HepG2 (cell line): ENCODE results near the gene SNCAIP. TPM values are rescaled to one million over a fixed set of nuclear protein-coding genes. Genes with fewer than 3 reads are reported as not detected.

Experiments used
- ATAC-seq: fragments of 200-7000 bp; cut with Tn5 transposase; 3 replicates; pipeline ENCODE4 v1.9.1; 2020; ENCODE audit warnings: mild to moderate bottlenecking, moderate library complexity
- BruUV-seq: library from RNA; stranded (reverse); fragments of 400-500 nt; replicated peaks from 2 replicates; lab custom pipeline; 2021; lab: Mats Ljungman, UMichigan
- CTCF ChIA-PET: fragments of 300-600 bp; formaldehyde crosslinking; extraction: SDS; loops from one replicate; lab custom pipeline; 2021; ENCODE audit warnings: low total read pairs, inconsistent platforms, low intra/inter-chr PET ratio; lab: Yijun Ruan, JAX
- POLR2A ChIA-PET: fragments of 350-600 bp; sonication (Branson Sonifier 250); formaldehyde crosslinking; loops from one replicate; lab custom pipeline; 2020; ENCODE audit warnings: antibody characterized with exemption, inconsistent platforms; lab: Yijun Ruan, JAX
- DNase-seq: peaks from one replicate; pipeline ENCODE4 v3.0.0-alpha.2; 2015; ENCODE audit warnings: low spot score
- FAIRE-seq: peaks from 3 replicates; lab custom pipeline; 2011; peaks lifted over from hg19 to GRCh38; lab: Jason Lieb, UNC
- H2AFZ ChIP-seq: one replicate; pipeline ENCODE4 v1.6.1; 2011; ENCODE audit warnings: low read length, inconsistent platforms
- H3K27ac ChIP-seq: fragments of 300-600 bp; 3 replicates; pipeline ENCODE4 v1.8.0; 2011; ENCODE audit warnings: mixed run types, mild to moderate bottlenecking, mixed read lengths, low read length, inconsistent platforms; ENCODE audit not compliant: insufficient read depth; ENCODE audit errors: extremely low read length
- H3K27me3 ChIP-seq, 2 experiments: fragments of 200-600 bp in 1 of 2; 2 replicates in 1 of 2; 3 replicates in 1 of 2; pipeline versions ENCODE4 v1.6.0 to v1.8.0; 2011; ENCODE audit warnings: low read length in 2 of 2, mild to moderate bottlenecking in 2 of 2, moderate library complexity in 2 of 2, inconsistent platforms in 1 of 2; ENCODE audit not compliant: insufficient read depth in 2 of 2, control insufficient read depth in 1 of 2
- H3K36me3 ChIP-seq, 2 experiments: fragments of 200-600 bp in 1 of 2; replicated peaks in 1 of 2; 2 replicates in 1 of 2; 3 replicates in 1 of 2; pipeline versions ENCODE4 v1.5.1 to v1.8.0; 2011; ENCODE audit warnings: low read length in 2 of 2, inconsistent platforms in 1 of 2; ENCODE audit not compliant: insufficient read depth in 2 of 2, control insufficient read depth in 1 of 2
- H3K4me1 ChIP-seq: 2 replicates; pipeline ENCODE4 v1.5.1; 2012; ENCODE audit warnings: low read length, inconsistent platforms; ENCODE audit not compliant: insufficient read depth
- H3K4me2 ChIP-seq: 2 replicates; pipeline ENCODE4 v1.6.0; 2011; ENCODE audit warnings: low read depth, low read length, inconsistent platforms
- H3K4me3 ChIP-seq, 3 experiments: fragments of 200-600 bp in 1 of 3; sonication (generic), shearing (Covaris generic) in 1 of 3; replicated peaks in 1 of 3; 2 replicates each; pipeline ENCODE4 v1.5.1; 2011 to 2016; ENCODE audit warnings: low read length in 3 of 3, inconsistent platforms in 2 of 3, low read depth in 2 of 3, mild to moderate bottlenecking in 2 of 3, control low read depth in 1 of 3, mixed read lengths in 1 of 3; ENCODE audit not compliant: insufficient read depth in 1 of 3
- H3K79me2 ChIP-seq: one replicate; pipeline ENCODE4 v1.6.1; 2011; ENCODE audit warnings: low read length, inconsistent platforms; ENCODE audit not compliant: insufficient read depth
- H3K9ac ChIP-seq: 2 replicates; pipeline ENCODE4 v1.6.0; 2011; ENCODE audit warnings: mild to moderate bottlenecking, low read depth, low read length, inconsistent platforms; ENCODE audit not compliant: insufficient read depth
- H3K9me3 ChIP-seq: 2 replicates; pipeline ENCODE4 v1.5.1; 2012; ENCODE audit warnings: mild to moderate bottlenecking, low read length
- H4K20me1 ChIP-seq: 2 replicates; pipeline ENCODE4 v1.6.0; 2011; ENCODE audit warnings: inconsistent platforms, mild to moderate bottlenecking, low read length, moderate library complexity; ENCODE audit not compliant: insufficient read depth
- ELF1 ChIP-seq: sonication (generic); formaldehyde crosslinking; IDR thresholded peaks from 2 replicates; pipeline ENCODE4 v1.4.0; 2020; ENCODE audit warnings: missing genetic modification reagents
- HNRNPLL ChIP-seq: fragments of 200-400 bp; formaldehyde crosslinking; IDR thresholded peaks from 2 replicates; pipeline ENCODE4 v1.6.1; 2017; ENCODE audit warnings: mild to moderate bottlenecking, low read depth, low read length; ENCODE audit not compliant: poor library complexity, severe bottlenecking
- LCORL ChIP-seq, 2 experiments: fragments of 450-650 bp in 1 of 2; sonication (generic) in 1 of 2; formaldehyde crosslinking in 1 of 2; IDR thresholded peaks; 2 replicates each; pipeline versions ENCODE4 v1.5.0 to v1.6.1; 2017 to 2020; ENCODE audit warnings: antibody characterized with exemption in 1 of 2, missing genetic modification reagents in 1 of 2
- PCBP1 ChIP-seq: fragments of 200-400 bp; formaldehyde crosslinking; IDR thresholded peaks from 2 replicates; pipeline ENCODE4 v1.6.1; 2017; ENCODE audit warnings: mild to moderate bottlenecking, low read depth, low read length, borderline replicate concordance
- REPIN1 ChIP-seq: sonication (generic); formaldehyde crosslinking; IDR thresholded peaks from 2 replicates; pipeline ENCODE4 v1.8.0; 2022; ENCODE audit warnings: missing genetic modification reagents, low read depth, mild to moderate bottlenecking, borderline replicate concordance
- U2AF1 ChIP-seq: fragments of 200-400 bp; formaldehyde crosslinking; optimal IDR thresholded peaks from 2 replicates; pipeline ENCODE3; 2017; ENCODE audit warnings: mild to moderate bottlenecking, low read depth, low read length
- ZKSCAN1 ChIP-seq: fragments of 150-350 bp; IDR thresholded peaks from 2 replicates; pipeline ENCODE4 v1.6.1; 2014; ENCODE audit warnings: low read length
- ZKSCAN5 ChIP-seq: sonication (generic); formaldehyde crosslinking; IDR thresholded peaks from 2 replicates; pipeline ENCODE4 v1.5.1; 2020; ENCODE audit warnings: mild to moderate bottlenecking, missing genetic modification reagents
- ZNF569 ChIP-seq: sonication (generic); formaldehyde crosslinking; IDR thresholded peaks from 2 replicates; pipeline ENCODE4 v1.5.0; 2020; ENCODE audit warnings: mild to moderate bottlenecking, missing genetic modification reagents, moderate library complexity, borderline replicate concordance
- WGBS: methylation state at CpG from one replicate; pipeline ENCODE4 v1.1.6; 2017; ENCODE audit warnings: low lambda C conversion rate; 5-methylcytosine and 5-hydroxymethylcytosine counted together
- in situ Hi-C: cut with HindIII; loops from 2 replicates; pipeline ENCODE4 v1.10.0; 2017; ENCODE audit warnings: low pct_unique_long_range_greater_than_20kb; ENCODE audit not compliant: extremely low pct_ligation_motif_present
- intact Hi-C: fragments of 100-400 bp; cut with micrococcal nuclease; formaldehyde crosslinking; loops from one replicate; pipeline ENCODE4 v1.10.0; 2022; ENCODE audit not compliant: unreplicated experiment
- polyA plus RNA-seq, 8 experiments: library from polyadenylated mRNA; depleted of rRNA in 3 of 8; stranded (reverse) in 7 of 8; unstranded in 1 of 8; fragments of >200 nt; fragmentation: Illumina TruSeq in 4 of 8; extraction: Trizol in 4 of 8; gene quantifications; 2 replicates each; pipeline versions ENCODE4 v1.2.1 to v1.2.3, GENCODE V29; 2011 to 2016; ENCODE audit warnings: low read depth in 4 of 8, missing spikeins in 1 of 8, mixed read lengths in 1 of 8; ENCODE audit not compliant: insufficient read depth in 1 of 8
- total RNA-seq, 5 experiments: library from RNA; depleted of rRNA; stranded (reverse); fragments of >200 nt; fragmentation: Illumina TruSeq; extraction: Trizol; gene quantifications; 2 replicates each; pipeline ENCODE4 v1.2.3, GENCODE V29; 2016; ENCODE audit warnings: low read depth in 1 of 5
- TF ChIP-seq, protein P1 (sequence below): IDR thresholded peaks from 2 replicates; pipeline ENCODE4 v1.6.1; 2016
- TF ChIP-seq, protein P2 (sequence below): sonication (generic); formaldehyde crosslinking; IDR thresholded peaks from 2 replicates; pipeline ENCODE4 v1.5.0; 2020; ENCODE audit warnings: mild to moderate bottlenecking, missing genetic modification reagents, borderline replicate concordance
- TF ChIP-seq, protein P3 (sequence below): sonication (generic); formaldehyde crosslinking; IDR thresholded peaks from 2 replicates; pipeline ENCODE4 v1.4.0; 2020; ENCODE audit warnings: mild to moderate bottlenecking, missing genetic modification reagents, borderline replicate concordance

SNCAIP gene
- total and polyA plus RNA-seq, 2 of the 13 experiments (the other 11 are each of a cell fraction or from before 2014, with no cell fraction given), result not detected

DNA sequence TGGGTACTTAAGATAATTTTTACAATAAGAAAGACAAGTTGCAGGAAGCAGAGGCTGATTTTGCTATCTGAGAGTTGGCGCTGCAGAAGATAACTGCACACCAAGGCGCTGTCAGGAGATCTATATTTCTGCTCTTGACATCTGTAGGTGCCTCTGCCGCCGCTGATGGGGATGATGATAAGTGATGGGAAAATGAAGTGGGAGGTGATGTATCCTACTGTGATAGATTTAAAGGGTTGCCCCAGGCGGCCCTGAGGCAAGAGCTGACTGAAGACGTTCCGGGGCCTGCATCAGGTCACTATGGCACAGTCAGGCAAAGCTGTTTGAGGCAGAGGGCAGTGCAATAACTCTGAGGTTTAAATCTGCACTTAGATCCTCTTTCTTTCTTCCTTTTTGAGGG is 78.1 kb downstream of the SNCAIP start:
- no peak overlapping the region for H3K9ac ChIP-seq
- in situ Hi-C loops (no loop called here), intact Hi-C loops (no loop called here)
- no peak overlapping the region for H3K4me2 ChIP-seq
- H3K27me3 ChIP-seq, result no peaks in the 10 kb centered on the region
- ATAC-seq, result no peak
- no peaks in the 10 kb centered on the region for H3K4me1 ChIP-seq
- no TSS peak for BruUV-seq
- CTCF ChIA-PET, result no interaction called here
- no peak for DNase-seq
- POLR2A ChIA-PET, result no interaction called here
- H3K9me3 ChIP-seq, result no peaks in the 10 kb centered on the region
- H3K4me3 ChIP-seq, result no peak overlapping the region
- no peaks in the 10 kb centered on the region for H3K36me3 ChIP-seq
- H3K79me2 ChIP-seq, result no peaks in the 10 kb centered on the region
- FAIRE-seq, result no peak
- no peaks in the 10 kb centered on the region for H4K20me1 ChIP-seq
- no peak overlapping the region for H3K27ac ChIP-seq
- WGBS, result 60% methylated on average over 7 of the region's 7 CpGs
- H2AFZ ChIP-seq, result no peak overlapping the region
- TF ChIP-seq ELF1 (CRISPR knock-in tag) (no peak), ZKSCAN1 (no peak), ZNF569 (CRISPR knock-in tag) (no peak), ZKSCAN5 (CRISPR knock-in tag) (no peak), REPIN1 (CRISPR knock-in tag) (no peak), U2AF1 (no peak), LCORL (IDR thresholded peaks at IDR 0.05) (no peak), LCORL (CRISPR knock-in tag; IDR thresholded peaks at IDR 0.05) (no peak), HNRNPLL (no peak), PCBP1 (no peak)
- TF ChIP-seq, protein P1, sequence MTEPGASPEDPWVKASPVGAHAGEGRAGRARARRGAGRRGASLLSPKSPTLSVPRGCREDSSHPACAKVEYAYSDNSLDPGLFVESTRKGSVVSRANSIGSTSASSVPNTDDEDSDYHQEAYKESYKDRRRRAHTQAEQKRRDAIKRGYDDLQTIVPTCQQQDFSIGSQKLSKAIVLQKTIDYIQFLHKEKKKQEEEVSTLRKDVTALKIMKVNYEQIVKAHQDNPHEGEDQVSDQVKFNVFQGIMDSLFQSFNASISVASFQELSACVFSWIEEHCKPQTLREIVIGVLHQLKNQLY (CRISPR knock-in tag), result no peak
- TF ChIP-seq, protein P2, sequence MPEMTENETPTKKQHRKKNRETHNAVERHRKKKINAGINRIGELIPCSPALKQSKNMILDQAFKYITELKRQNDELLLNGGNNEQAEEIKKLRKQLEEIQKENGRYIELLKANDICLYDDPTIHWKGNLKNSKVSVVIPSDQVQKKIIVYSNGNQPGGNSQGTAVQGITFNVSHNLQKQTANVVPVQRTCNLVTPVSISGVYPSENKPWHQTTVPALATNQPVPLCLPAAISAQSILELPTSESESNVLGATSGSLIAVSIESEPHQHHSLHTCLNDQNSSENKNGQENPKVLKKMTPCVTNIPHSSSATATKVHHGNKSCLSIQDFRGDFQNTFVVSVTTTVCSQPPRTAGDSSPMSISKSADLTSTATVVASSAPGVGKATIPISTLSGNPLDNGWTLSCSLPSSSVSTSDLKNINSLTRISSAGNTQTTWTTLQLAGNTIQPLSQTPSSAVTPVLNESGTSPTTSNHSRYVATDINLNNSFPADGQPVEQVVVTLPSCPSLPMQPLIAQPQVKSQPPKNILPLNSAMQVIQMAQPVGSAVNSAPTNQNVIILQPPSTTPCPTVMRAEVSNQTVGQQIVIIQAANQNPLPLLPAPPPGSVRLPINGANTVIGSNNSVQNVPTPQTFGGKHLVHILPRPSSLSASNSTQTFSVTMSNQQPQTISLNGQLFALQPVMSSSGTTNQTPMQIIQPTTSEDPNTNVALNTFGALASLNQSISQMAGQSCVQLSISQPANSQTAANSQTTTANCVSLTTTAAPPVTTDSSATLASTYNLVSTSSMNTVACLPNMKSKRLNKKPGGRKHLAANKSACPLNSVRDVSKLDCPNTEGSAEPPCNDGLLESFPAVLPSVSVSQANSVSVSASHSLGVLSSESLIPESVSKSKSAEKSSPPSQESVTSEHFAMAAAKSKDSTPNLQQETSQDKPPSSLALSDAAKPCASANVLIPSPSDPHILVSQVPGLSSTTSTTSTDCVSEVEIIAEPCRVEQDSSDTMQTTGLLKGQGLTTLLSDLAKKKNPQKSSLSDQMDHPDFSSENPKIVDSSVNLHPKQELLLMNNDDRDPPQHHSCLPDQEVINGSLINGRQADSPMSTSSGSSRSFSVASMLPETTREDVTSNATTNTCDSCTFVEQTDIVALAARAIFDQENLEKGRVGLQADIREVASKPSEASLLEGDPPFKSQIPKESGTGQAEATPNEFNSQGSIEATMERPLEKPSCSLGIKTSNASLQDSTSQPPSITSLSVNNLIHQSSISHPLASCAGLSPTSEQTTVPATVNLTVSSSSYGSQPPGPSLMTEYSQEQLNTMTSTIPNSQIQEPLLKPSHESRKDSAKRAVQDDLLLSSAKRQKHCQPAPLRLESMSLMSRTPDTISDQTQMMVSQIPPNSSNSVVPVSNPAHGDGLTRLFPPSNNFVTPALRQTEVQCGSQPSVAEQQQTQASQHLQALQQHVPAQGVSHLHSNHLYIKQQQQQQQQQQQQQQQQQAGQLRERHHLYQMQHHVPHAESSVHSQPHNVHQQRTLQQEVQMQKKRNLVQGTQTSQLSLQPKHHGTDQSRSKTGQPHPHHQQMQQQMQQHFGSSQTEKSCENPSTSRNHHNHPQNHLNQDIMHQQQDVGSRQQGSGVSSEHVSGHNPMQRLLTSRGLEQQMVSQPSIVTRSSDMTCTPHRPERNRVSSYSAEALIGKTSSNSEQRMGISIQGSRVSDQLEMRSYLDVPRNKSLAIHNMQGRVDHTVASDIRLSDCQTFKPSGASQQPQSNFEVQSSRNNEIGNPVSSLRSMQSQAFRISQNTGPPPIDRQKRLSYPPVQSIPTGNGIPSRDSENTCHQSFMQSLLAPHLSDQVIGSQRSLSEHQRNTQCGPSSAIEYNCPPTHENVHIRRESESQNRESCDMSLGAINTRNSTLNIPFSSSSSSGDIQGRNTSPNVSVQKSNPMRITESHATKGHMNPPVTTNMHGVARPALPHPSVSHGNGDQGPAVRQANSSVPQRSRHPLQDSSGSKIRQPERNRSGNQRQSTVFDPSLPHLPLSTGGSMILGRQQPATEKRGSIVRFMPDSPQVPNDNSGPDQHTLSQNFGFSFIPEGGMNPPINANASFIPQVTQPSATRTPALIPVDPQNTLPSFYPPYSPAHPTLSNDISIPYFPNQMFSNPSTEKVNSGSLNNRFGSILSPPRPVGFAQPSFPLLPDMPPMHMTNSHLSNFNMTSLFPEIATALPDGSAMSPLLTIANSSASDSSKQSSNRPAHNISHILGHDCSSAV (CRISPR knock-in tag), result no peak
- TF ChIP-seq, protein P3, sequence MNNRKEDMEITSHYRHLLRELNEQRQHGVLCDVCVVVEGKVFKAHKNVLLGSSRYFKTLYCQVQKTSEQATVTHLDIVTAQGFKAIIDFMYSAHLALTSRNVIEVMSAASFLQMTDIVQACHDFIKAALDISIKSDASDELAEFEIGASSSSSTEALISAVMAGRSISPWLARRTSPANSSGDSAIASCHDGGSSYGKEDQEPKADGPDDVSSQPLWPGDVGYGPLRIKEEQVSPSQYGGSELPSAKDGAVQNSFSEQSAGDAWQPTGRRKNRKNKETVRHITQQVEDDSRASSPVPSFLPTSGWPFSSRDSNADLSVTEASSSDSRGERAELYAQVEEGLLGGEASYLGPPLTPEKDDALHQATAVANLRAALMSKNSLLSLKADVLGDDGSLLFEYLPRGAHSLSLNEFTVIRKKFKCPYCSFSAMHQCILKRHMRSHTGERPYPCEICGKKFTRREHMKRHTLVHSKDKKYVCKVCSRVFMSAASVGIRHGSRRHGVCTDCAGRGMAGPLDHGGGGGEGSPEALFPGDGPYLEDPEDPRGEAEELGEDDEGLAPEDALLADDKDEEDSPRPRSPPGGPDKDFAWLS (CRISPR knock-in tag), result no peak
